GM12875 (cell line): ENCODE results near the gene KIF16B.

Source experiments
- H3K4me3 ChIP-seq: one replicate; pipeline ENCODE4 v1.5.1; 2011; ENCODE audit warnings: low read depth, low read length, control low read depth
- TF ChIP-seq, protein P1 (sequence below): IDR thresholded peaks from 2 replicates; pipeline ENCODE4 v1.5.1; 2011; ENCODE audit warnings: low read depth, mild to moderate bottlenecking, control low read depth, inconsistent platforms, low read length, moderate library complexity, borderline replicate concordance; ENCODE audit not compliant: insufficient read depth

KIF16B gene

DNA sequence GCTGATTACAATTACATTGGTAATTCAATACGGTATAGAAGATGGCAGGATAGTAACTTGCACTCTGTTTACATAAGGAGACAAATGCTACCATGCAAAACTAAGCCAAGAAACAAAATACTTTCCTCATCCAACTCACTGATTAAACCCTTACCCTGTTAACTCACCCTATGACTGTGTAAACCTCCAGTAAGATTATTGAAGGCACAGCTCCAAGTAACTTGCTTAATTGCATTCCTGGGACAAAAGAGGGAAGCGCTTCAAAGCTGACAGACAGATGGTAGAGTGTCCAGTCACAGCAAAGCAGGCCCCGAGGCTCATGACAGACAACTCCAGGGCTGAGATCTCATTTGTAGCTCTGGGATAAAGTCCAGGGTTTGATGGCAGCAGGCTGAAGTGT lies 6.9 kb upstream of the KIF16B start:
- TF ChIP-seq, protein P1, sequence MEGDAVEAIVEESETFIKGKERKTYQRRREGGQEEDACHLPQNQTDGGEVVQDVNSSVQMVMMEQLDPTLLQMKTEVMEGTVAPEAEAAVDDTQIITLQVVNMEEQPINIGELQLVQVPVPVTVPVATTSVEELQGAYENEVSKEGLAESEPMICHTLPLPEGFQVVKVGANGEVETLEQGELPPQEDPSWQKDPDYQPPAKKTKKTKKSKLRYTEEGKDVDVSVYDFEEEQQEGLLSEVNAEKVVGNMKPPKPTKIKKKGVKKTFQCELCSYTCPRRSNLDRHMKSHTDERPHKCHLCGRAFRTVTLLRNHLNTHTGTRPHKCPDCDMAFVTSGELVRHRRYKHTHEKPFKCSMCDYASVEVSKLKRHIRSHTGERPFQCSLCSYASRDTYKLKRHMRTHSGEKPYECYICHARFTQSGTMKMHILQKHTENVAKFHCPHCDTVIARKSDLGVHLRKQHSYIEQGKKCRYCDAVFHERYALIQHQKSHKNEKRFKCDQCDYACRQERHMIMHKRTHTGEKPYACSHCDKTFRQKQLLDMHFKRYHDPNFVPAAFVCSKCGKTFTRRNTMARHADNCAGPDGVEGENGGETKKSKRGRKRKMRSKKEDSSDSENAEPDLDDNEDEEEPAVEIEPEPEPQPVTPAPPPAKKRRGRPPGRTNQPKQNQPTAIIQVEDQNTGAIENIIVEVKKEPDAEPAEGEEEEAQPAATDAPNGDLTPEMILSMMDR: no peak
- no peak overlapping the region for H3K4me3 ChIP-seq

DNA sequence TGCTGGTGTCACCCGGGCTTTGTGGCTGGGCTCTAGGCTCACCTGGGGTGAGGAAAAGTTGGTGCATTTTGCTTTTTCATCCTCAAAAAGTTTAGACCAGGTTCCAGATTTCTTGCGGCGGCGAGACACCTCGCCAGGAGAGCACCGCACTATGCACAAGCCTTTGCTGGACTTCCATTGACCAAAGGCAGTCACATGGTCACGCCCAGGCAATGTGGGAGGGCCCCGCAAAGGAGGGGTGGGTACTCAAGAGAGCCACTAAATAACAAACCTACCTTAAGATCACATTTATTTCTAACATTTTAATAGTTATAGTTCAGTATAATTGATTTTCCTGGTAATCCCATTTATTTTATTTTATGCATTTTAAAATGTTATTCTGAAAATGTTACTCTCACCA lies 3.0 kb upstream of the KIF16B start:
- H3K4me3 ChIP-seq: no peak overlapping the region
- TF ChIP-seq, protein P1: no peak

DNA sequence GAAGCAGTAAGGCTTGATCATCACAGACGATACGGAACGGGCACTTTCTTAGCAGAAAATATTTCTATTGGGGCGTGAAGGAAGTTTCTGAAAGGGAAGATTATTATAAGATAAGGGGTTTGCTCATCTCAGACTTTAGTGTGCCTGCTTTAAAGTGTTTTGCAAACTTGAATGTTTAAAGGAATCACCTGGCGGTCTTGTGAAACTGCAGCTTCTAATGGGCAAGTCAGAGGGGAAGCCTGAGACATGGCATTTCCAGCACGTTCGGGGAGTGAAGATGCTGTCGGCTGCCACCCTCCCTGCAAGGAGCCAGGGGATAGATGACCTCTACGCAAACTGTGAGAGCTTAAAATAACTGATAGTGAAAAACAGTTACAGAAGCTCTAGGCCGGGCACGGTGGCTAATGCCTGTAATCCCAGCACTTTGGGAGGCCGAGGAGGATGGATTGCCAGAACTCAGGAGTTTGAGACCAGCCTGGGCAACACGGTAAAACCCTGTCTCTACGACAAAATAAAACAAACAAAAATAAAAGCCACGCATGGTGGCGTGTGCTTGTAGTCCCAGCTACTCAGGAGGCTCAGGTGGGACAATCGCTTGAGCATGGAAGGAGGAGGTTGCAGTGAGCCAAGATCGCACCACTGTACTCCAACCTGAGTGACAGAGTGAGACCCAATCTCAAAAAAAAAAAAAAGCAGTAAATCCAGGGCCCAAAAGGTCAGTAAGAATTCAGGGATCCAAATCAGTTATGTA lies 2.3 kb upstream of the KIF16B start:
- TF ChIP-seq, protein P1: no peak
- H3K4me3 ChIP-seq: no peak overlapping the region

DNA sequence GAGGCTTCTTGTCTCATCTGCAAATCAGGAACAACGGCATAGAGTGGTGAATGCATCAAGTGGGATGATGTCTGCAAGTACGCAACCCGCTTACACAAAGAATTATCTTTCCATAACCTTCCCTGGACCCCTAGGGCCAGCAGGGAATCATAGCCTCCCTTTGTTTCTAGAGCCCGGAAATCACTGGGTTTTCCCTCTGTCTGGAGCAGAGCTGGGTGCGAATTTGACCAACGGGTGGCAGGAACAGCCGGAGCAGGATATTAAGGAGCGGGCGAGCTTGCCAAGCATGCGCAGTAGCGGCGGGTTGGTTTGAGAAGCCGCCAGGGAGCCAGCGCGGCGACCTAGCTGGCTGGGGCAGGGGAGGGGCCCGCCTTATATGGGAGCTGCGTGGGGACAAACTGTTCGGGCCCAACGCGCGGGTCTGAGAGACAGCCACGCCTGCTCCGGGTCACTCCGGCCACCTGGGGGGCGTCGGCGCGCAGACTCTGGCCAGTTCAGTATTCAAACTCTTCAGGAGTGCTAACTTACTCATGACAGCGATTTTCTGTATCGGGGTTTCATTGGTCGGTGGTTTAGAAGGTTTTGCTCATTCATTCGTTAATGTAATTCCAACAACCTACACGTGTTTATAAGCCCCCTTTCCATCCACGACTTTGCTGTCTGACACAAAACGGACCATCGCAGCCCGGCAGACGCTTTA lies 1.6 kb upstream of the KIF16B start:
- TF ChIP-seq, protein P1: no peak

DNA sequence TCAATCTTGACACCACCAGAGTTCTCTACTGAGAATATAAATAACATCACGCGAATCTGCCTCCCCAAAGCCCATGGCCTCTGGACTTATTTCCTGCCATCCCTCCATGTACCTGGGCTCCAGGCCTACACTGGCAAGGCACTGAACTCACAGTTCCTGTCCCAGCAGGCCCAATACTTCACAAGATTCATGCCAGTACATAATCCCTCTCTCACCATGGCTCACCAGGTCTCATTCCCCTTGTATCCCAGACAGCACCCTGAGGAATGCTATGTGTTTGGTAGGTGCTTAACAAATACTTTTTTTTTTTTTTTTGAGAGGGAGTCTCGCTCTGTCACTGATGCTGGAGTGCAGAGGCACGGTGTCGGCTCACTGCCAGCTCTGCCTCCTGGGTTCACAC lies 1.9 kb downstream of the KIF16B start:
- TF ChIP-seq, protein P1: no peak
- H3K4me3 ChIP-seq: no peak overlapping the region

More for the DNA sequence above, 1.6 kb upstream of the KIF16B start:
- peak overlapping the region; percentile 22 for H3K4me3 ChIP-seq

DNA sequence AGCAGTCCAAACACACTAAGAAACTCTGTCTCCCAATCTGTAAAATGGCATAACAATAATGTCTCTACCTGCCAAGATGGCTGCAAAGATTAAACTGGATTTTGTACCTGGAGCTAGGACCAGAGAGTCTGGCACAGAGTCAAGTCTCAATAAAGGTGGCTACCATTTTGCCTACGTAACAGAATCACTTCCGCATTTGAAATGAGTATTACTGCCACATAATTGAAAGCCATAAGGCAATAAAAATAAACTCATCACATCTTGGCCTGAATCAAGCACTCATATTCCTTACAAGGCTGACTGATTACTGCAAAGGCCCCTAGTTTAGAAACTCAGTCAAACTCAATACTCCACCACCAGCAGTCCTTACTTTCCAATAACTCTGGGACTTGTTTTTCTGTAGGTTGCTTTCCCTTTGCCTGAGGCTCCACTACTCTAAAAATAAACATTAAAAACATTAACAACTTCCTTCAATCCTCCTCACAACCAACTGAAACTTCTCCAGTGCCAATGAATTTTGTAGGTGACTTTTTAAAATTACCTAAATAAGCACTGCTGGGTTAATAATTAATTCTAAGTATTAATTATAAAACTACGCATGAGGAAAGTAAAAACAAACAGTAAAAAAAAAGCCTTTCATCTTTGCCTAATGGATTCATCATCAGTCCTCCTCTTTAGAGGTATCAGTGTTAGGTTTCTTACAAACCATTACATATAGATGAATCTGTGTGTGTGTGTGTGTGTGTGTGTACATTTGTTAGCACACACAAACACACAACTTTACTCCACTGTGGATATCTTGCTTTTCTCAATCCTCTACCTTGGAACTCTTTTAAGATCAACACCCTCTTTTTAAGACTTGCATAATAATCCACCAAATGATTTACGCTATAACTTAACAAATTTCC lies 3.7 kb downstream of the KIF16B start:
- TF ChIP-seq, protein P1: no peak
- no peak overlapping the region for H3K4me3 ChIP-seq
